T-cell (primary cell): ENCODE measurements around the gene ODR4. TPM values are rescaled to one million over a fixed set of nuclear protein-coding genes. Genes with fewer than 3 reads are reported as not detected.
"Not testable (repeated sequence)": the region's sequence is repeated elsewhere in the genome, so short reads cannot be mapped to it uniquely, and the experiment has no call there.

Experiments
- ATAC-seq, 4 experiments: fragments of 200-7000 bp in 3 of 4; fragments of 150-1000 bp in 1 of 4; cut with Tn5 transposase; replicated peaks in 1 of 4; 1 replicate in 3 of 4; 2 replicates in 1 of 4; pipeline ENCODE4 v1.10.0; 2021; ENCODE audit warnings: moderate library complexity in 3 of 4, mild to moderate bottlenecking in 2 of 4, moderate number of reproducible peaks in 1 of 4
- CTCF ChIA-PET, 2 donors: fragments of 300-600 bp; sonication (Branson Sonifier 250); formaldehyde crosslinking; loops; one replicate each; lab custom pipeline; 2022; ENCODE audit warnings: antibody characterized with exemption in 2 of 2; lab: Charles Lee
- POLR2A ChIA-PET, 2 donors: fragments of 300-600 bp; sonication (Branson Sonifier 250); formaldehyde crosslinking; loops; one replicate each; lab custom pipeline; 2022; ENCODE audit warnings: antibody characterized with exemption in 2 of 2; lab: Charles Lee
- DNase-seq, 35 experiments: peaks; one replicate each; pipeline versions ENCODE4 v3.0.0 to v3.0.0-alpha.2; 2013 to 2023
- H3K27ac ChIP-seq: one replicate; pipeline ENCODE4 v1.5.1; 2013; ENCODE audit warnings: low read length
- H3K27me3 ChIP-seq, 2 experiments: replicated peaks in 1 of 2; 1 replicate in 1 of 2; 2 replicates in 1 of 2; pipeline versions ENCODE4 v1.6.1 to v1.7.0; 2013; ENCODE audit warnings: low read length in 1 of 2, mixed read lengths in 1 of 2; ENCODE audit not compliant: control insufficient read depth in 2 of 2, insufficient read depth in 2 of 2; ENCODE audit errors: extremely low read depth in 1 of 2
- H3K36me3 ChIP-seq, 2 donors: 1 replicate in 1 of 2; 2 replicates in 1 of 2; pipeline versions ENCODE4 v1.6.1 to v1.7.0; 2013; ENCODE audit warnings: low read length in 1 of 2; ENCODE audit not compliant: control insufficient read depth in 2 of 2, insufficient read depth in 1 of 2; ENCODE audit errors: extremely low read depth in 1 of 2
- H3K4me1 ChIP-seq, 2 experiments: 1 replicate in 1 of 2; 2 replicates in 1 of 2; pipeline versions ENCODE4 v1.6.1 to v1.7.0; 2013; ENCODE audit warnings: low read length in 2 of 2, mixed read lengths in 1 of 2; ENCODE audit not compliant: insufficient read depth in 2 of 2, control insufficient read depth in 1 of 2; ENCODE audit errors: extremely low read depth in 1 of 2
- H3K4me3 ChIP-seq, 2 donors: 1 replicate in 1 of 2; 2 replicates in 1 of 2; pipeline versions ENCODE4 v1.5.1 to v1.7.0; 2013; ENCODE audit warnings: mild to moderate bottlenecking in 2 of 2, low read length in 1 of 2, moderate library complexity in 1 of 2; ENCODE audit not compliant: control insufficient read depth in 1 of 2; ENCODE audit errors: extremely low read depth in 1 of 2
- H3K9me3 ChIP-seq: 2 replicates; pipeline ENCODE4 v1.7.0; 2013
- H3K27ac Mint-ChIP-seq, 2 donors: one replicate each; pipeline ENCODE4 v1.8.0; 2020 to 2021; ENCODE audit warnings: mild to moderate bottlenecking in 2 of 2, mixed read lengths in 2 of 2
- H3K27me3 Mint-ChIP-seq, 2 donors: one replicate each; pipeline ENCODE4 v1.8.0; 2021 to 2022; ENCODE audit warnings: mixed read lengths in 2 of 2
- H3K36me3 Mint-ChIP-seq: one replicate; pipeline ENCODE4 v1.8.0; 2021; ENCODE audit warnings: mixed read lengths
- H3K4me1 Mint-ChIP-seq, 3 donors: one replicate each; pipeline ENCODE4 v1.8.0; 2020 to 2022; ENCODE audit warnings: mixed read lengths in 3 of 3, mild to moderate bottlenecking in 1 of 3
- H3K4me3 Mint-ChIP-seq, 3 donors: one replicate each; pipeline ENCODE4 v1.8.0; 2020 to 2022; ENCODE audit warnings: mild to moderate bottlenecking in 3 of 3, mixed read lengths in 3 of 3, moderate library complexity in 3 of 3
- H3K9me3 Mint-ChIP-seq, 3 donors: one replicate each; pipeline ENCODE4 v1.8.0; 2020 to 2022; ENCODE audit warnings: mixed read lengths in 3 of 3
- WGBS: methylation state at CpG from one replicate; pipeline ENCODE4 v1.1.5; 2013; ENCODE audit warnings: missing lambda C conversion rate; ENCODE audit not compliant: insufficient coverage; 5-methylcytosine and 5-hydroxymethylcytosine counted together
- total RNA-seq, 35 experiments: library from RNA in 6 of 35; stranded (reverse) in 6 of 35; fragments of 120-200 nt in 1 of 35; gene quantifications; one replicate each; pipeline versions ENCODE4 v1.2.1 to v1.2.4 and lab custom pipeline; 2013 to 2026

The ODR4 gene
- total RNA-seq, 5 donors from 2014 or later (not counting 1 experiment from before 2014, with no cell fraction given) = 13.2 to 22.2 (median 14.4) TPM

- Mint-ChIP-seq H3K27me3 (no peaks in the 10 kb centered on the region), H3K4me1 (peaks cover 0 to 3% (median 0%) of the 10 kb centered on the region in 3 donors), H3K9me3 (no peaks in the 10 kb centered on the region), H3K36me3 (peaks cover under 1% of the 10 kb centered on the region), H3K27ac (no peak overlapping the region), H3K4me3 (no peak overlapping the region)
- no peaks in the 10 kb centered on the region for H3K4me1 ChIP-seq
- no peaks in the 10 kb centered on the region for H3K9me3 ChIP-seq
- ATAC-seq = no peak
- POLR2A ChIA-PET = no interaction called here
- CTCF ChIA-PET = no interaction called here
- DNase-seq = no peak
- H3K36me3 ChIP-seq = no peaks in the 10 kb centered on the region
- no peak overlapping the region for H3K27ac ChIP-seq
- H3K27me3 ChIP-seq = no peaks in the 10 kb centered on the region
- no peak overlapping the region for H3K4me3 ChIP-seq
- WGBS = no CpG with 5 or more reads among the region's 2 CpGs
These were observed 68.0 kb downstream of the ODR4 start for GRCh38 chr1:186443638-186444037.

- H3K27ac Mint-ChIP-seq = no peak overlapping the region
- no peak for DNase-seq
- H3K36me3 Mint-ChIP-seq = no peaks in the 10 kb centered on the region
- H3K27me3 Mint-ChIP-seq = no peaks in the 10 kb centered on the region
- Histone ChIP-seq H3K4me1 (no peaks in the 10 kb centered on the region), H3K9me3 (no peaks in the 10 kb centered on the region), H3K4me3 (no peak overlapping the region), H3K27me3 (no peaks in the 10 kb centered on the region), H3K36me3 (no peaks in the 10 kb centered on the region), H3K27ac (no peak overlapping the region)
- H3K4me3 Mint-ChIP-seq = no peak overlapping the region
- H3K4me1 Mint-ChIP-seq = peaks cover 0 to 3% (median 0%) of the 10 kb centered on the region in 3 donors
- no peaks in the 10 kb centered on the region for H3K9me3 Mint-ChIP-seq
- ChIA-PET CTCF (no interaction called here), POLR2A (no interaction called here)
- ATAC-seq = no peak
- no CpG with 5 or more reads among the region's 4 CpGs for WGBS
These were observed 70.5 kb downstream of the ODR4 start for GRCh38 chr1:186446152-186446551.

- Histone ChIP-seq H3K4me3 (no peak overlapping the region), H3K27ac (no peak overlapping the region), H3K36me3 (no peaks in the 10 kb centered on the region), H3K4me1 (no peaks in the 10 kb centered on the region), H3K9me3 (no peaks in the 10 kb centered on the region), H3K27me3 (no peaks in the 10 kb centered on the region)
- Mint-ChIP-seq H3K9me3 (no peaks in the 10 kb centered on the region), H3K4me3 (no peak overlapping the region), H3K4me1 (no peaks in the 10 kb centered on the region), H3K36me3 (peaks cover 11% of the 10 kb centered on the region), H3K27me3 (no peaks in the 10 kb centered on the region), H3K27ac (no peak overlapping the region)
- POLR2A ChIA-PET = no interaction called here
- CTCF ChIA-PET = no interaction called here
- ATAC-seq (no peak), DNase-seq (no peak)
- no CpG with 5 or more reads among the region's 3 CpGs for WGBS
These were observed 79.3 kb downstream of the ODR4 start for GRCh38 chr1:186454981-186455380.

GRCh38 chr1:186456729-186457255 is 81.2 kb downstream of the ODR4 start:
- Mint-ChIP-seq H3K27me3 (no peaks in the 10 kb centered on the region), H3K36me3 (peaks cover 9% of the 10 kb centered on the region), H3K4me1 (no peaks in the 10 kb centered on the region), H3K4me3 (no peak overlapping the region), H3K27ac (no peak overlapping the region), H3K9me3 (no peaks in the 10 kb centered on the region)
- CTCF ChIA-PET = no interaction called here
- 40% methylated on average over 1 of the region's 3 CpGs for WGBS
- DNase-seq (no peak), ATAC-seq (no peak)
- H3K36me3 ChIP-seq = no peaks in the 10 kb centered on the region
- no peak overlapping the region for H3K4me3 ChIP-seq
- no peaks in the 10 kb centered on the region for H3K27me3 ChIP-seq
- POLR2A ChIA-PET = no interaction called here
- H3K27ac ChIP-seq = no peak overlapping the region
- H3K9me3 ChIP-seq = no peaks in the 10 kb centered on the region
- no peaks in the 10 kb centered on the region for H3K4me1 ChIP-seq

GRCh38 chr1:186459161-186459560 is 83.5 kb downstream of the ODR4 start:
- H3K4me1 ChIP-seq, H3K27ac ChIP-seq, CTCF ChIA-PET, H3K4me3 Mint-ChIP-seq, H3K36me3 ChIP-seq, H3K4me3 ChIP-seq, H3K9me3 Mint-ChIP-seq, POLR2A ChIA-PET, H3K9me3 ChIP-seq, H3K36me3 Mint-ChIP-seq, H3K4me1 Mint-ChIP-seq, DNase-seq, H3K27me3 ChIP-seq, H3K27me3 Mint-ChIP-seq, H3K27ac Mint-ChIP-seq, ATAC-seq: not testable (repeated sequence)
- WGBS = 97% methylated on average over 6 of the region's 14 CpGs

GRCh38 chr1:186461014-186461413 is 85.4 kb downstream of the ODR4 start, which contains the start of gene PDC:
Gene PDC (minus strand): TSS chr1:186461114. CDS start chr1:186449459, 11,655 bp downstream.
- Histone ChIP-seq H3K27me3 (no peaks in the 10 kb centered on the region), H3K4me1 (no peaks in the 10 kb centered on the region), H3K4me3 (no peak within 1 kb of the TSS), H3K9me3 (no peaks in the 10 kb centered on the region), H3K27ac (no peak within 1 kb of the TSS), H3K36me3 (no peaks in the 10 kb centered on the region)
- no CpG with 5 or more reads among the region's 2 CpGs for WGBS
- Mint-ChIP-seq H3K4me3 (no peak within 1 kb of the TSS), H3K27me3 (no peaks in the 10 kb centered on the region), H3K36me3 (no peaks in the 10 kb centered on the region), H3K4me1 (no peaks in the 10 kb centered on the region), H3K27ac (no peak within 1 kb of the TSS), H3K9me3 (no peaks in the 10 kb centered on the region)
- ATAC-seq (no peak), DNase-seq (no peak)
- ChIA-PET CTCF (no interaction called here), POLR2A (no interaction called here)

- Mint-ChIP-seq H3K27me3 (peaks cover 0 to 4% of the 10 kb centered on the region in 2 donors), H3K4me3 (no peak overlapping the region), H3K4me1 (no peaks in the 10 kb centered on the region), H3K9me3 (no peaks in the 10 kb centered on the region), H3K27ac (no peak overlapping the region), H3K36me3 (peaks cover 3% of the 10 kb centered on the region)
- POLR2A ChIA-PET = no interaction called here
- H3K4me3 ChIP-seq = no peak overlapping the region
- H3K27me3 ChIP-seq = no peaks in the 10 kb centered on the region
- ATAC-seq (no peak), DNase-seq (no peak)
- no peaks in the 10 kb centered on the region for H3K36me3 ChIP-seq
- CTCF ChIA-PET = no interaction called here
- no peaks in the 10 kb centered on the region for H3K9me3 ChIP-seq
- H3K27ac ChIP-seq = no peak overlapping the region
- H3K4me1 ChIP-seq = no peaks in the 10 kb centered on the region
- WGBS = 80% methylated on average over 2 of the region's 5 CpGs
These were observed 87.9 kb downstream of the ODR4 start for GRCh38 chr1:186463511-186463910.
